WTC11 (cell line): Measurements from ENCODE around the gene SLC23A2. TPM values are rescaled to one million over a fixed set of nuclear protein-coding genes. Genes with fewer than 3 reads are reported as not detected.
A peak's percentile ranks its signal among the peaks of the same experiment; 100 is the strongest.
"Not testable (repeated sequence)": the region's sequence is repeated elsewhere in the genome, so short reads cannot be mapped to it uniquely, and the experiment has no call there.

Source experiments
- ATAC-seq: fragments of 200-7000 bp; cut with Tn5 transposase; 2 replicates; pipeline ENCODE4 v1.10.0; 2021; ENCODE audit warnings: mild to moderate bottlenecking, moderate library complexity
- CTCF ChIA-PET: fragments of 300-600 bp; sonication (Branson Sonifier 250); formaldehyde crosslinking; loops from one replicate; lab custom pipeline; 2021; ENCODE audit warnings: antibody characterized with exemption; lab: Charles Lee
- POLR2A ChIA-PET: fragments of 350-600 bp; sonication (Branson Sonifier 250); formaldehyde crosslinking; loops from one replicate; lab custom pipeline; 2021; ENCODE audit warnings: antibody characterized with exemption; lab: Charles Lee
- DNase-seq: peaks from one replicate; pipeline ENCODE4 v3.0.0; 2021; ENCODE audit warnings: low spot score
- H3K27ac Mint-ChIP-seq: 2 replicates; pipeline ENCODE4 v1.8.0; 2021; ENCODE audit warnings: mixed read lengths
- H3K27me3 Mint-ChIP-seq: 2 replicates; pipeline ENCODE4 v1.8.0; 2021; ENCODE audit warnings: low read depth, mild to moderate bottlenecking, moderate library complexity, mixed read lengths
- H3K36me3 Mint-ChIP-seq: 2 replicates; pipeline ENCODE4 v1.8.0; 2021; ENCODE audit warnings: mixed read lengths
- H3K4me1 Mint-ChIP-seq: 2 replicates; pipeline ENCODE4 v1.8.0; 2022; ENCODE audit warnings: mixed read lengths
- H3K4me3 Mint-ChIP-seq: 2 replicates; pipeline ENCODE4 v1.8.0; 2021; ENCODE audit warnings: mild to moderate bottlenecking, moderate library complexity, mixed read lengths
- H3K9me3 Mint-ChIP-seq: 2 replicates; pipeline ENCODE4 v1.8.0; 2021; ENCODE audit warnings: mixed read lengths
- ATF1 ChIP-seq: sonication (generic); formaldehyde crosslinking; IDR thresholded peaks from 2 replicates; pipeline ENCODE4 v1.8.1; 2023; ENCODE audit warnings: mild to moderate bottlenecking, moderate library complexity, missing genetic modification reagents
- ESRRA ChIP-seq: sonication (generic); formaldehyde crosslinking; IDR thresholded peaks from 2 replicates; pipeline ENCODE4 v1.8.1; 2022; ENCODE audit warnings: mild to moderate bottlenecking, missing genetic modification reagents, borderline replicate concordance
- ETV6 ChIP-seq: sonication (generic); formaldehyde crosslinking; IDR thresholded peaks from 2 replicates; pipeline ENCODE4 v1.8.1; 2022; ENCODE audit warnings: mild to moderate bottlenecking, missing genetic modification reagents
- FOXK1 ChIP-seq: sonication (generic); formaldehyde crosslinking; IDR thresholded peaks from 2 replicates; pipeline ENCODE4 v1.8.0; 2022; ENCODE audit warnings: mild to moderate bottlenecking, moderate library complexity, missing genetic modification reagents
- FOXP1 ChIP-seq: sonication (generic); formaldehyde crosslinking; IDR thresholded peaks from 2 replicates; pipeline ENCODE4 v1.8.0; 2022; ENCODE audit warnings: missing genetic modification reagents, mild to moderate bottlenecking, moderate library complexity, borderline replicate concordance
- GABPB1 ChIP-seq: sonication (generic); formaldehyde crosslinking; IDR thresholded peaks from 2 replicates; pipeline ENCODE4 v1.8.1; 2023; ENCODE audit warnings: mild to moderate bottlenecking, missing genetic modification reagents
- IRF2 ChIP-seq: sonication (generic); formaldehyde crosslinking; IDR thresholded peaks from 2 replicates; pipeline ENCODE4 v1.8.0; 2022; ENCODE audit warnings: low read depth, missing genetic modification reagents, borderline replicate concordance
- RORB ChIP-seq: fragments of 250-450 bp; sonication (Bioruptor Pico); IDR thresholded peaks from 2 replicates; pipeline ENCODE4 v1.9.0; 2021; ENCODE audit warnings: mild to moderate bottlenecking
- ZNF423 ChIP-seq: fragments of 250-450 bp; sonication (Bioruptor Pico); IDR thresholded peaks from 2 replicates; pipeline ENCODE4 v2.1.2; 2022; ENCODE audit warnings: mild to moderate bottlenecking, moderate library complexity
- total RNA-seq: library from RNA; stranded (reverse); gene quantifications from 3 replicates; pipeline ENCODE4 v1.2.3, GENCODE V29; 2021
- TF ChIP-seq, protein P1 (sequence below): sonication (generic); formaldehyde crosslinking; conservative IDR thresholded peaks from 2 replicates; pipeline ENCODE4 v1.8.1; 2023; ENCODE audit warnings: mild to moderate bottlenecking, low read depth, missing genetic modification reagents, moderate library complexity
- TF ChIP-seq, protein P2 (sequence below): sonication (generic); formaldehyde crosslinking; IDR thresholded peaks from 2 replicates; pipeline ENCODE4 v1.8.1; 2022; ENCODE audit warnings: low read depth, missing genetic modification reagents, borderline replicate concordance
- TF ChIP-seq, protein P3 (sequence below): sonication (generic); formaldehyde crosslinking; IDR thresholded peaks from 2 replicates; pipeline ENCODE4 v1.8.1; 2023; ENCODE audit warnings: mild to moderate bottlenecking, missing genetic modification reagents
- TF ChIP-seq, protein P4 (sequence below): fragments of 200-600 bp; IDR thresholded peaks from 2 replicates; pipeline ENCODE4 v1.8.0; 2022; ENCODE audit warnings: antibody characterized with exemption

The SLC23A2 gene
- total RNA-seq, 1 experiment from 2014 or later = 14.5 TPM

DNA sequence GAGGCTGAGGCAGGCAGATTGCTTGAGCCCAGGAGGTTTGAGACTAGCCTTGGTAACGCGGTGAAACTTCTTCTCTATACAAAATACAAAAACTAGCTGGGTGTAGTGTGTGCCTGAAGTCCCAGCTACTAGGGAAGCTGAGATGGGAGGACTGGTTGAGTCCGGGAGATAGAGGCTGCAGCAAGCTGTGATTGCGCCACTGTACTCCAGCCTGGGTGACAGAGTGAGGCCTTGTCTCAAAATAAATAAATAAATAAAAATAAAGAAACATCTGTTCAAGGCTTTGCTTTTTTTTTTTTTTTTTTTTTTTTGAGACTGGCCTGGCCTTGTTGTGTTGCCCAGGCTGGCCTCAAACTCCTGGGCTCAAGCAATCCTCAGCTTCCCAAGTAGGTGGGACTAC lies 23.7 kb upstream of the SLC23A2 start (continued):
- TF ChIP-seq, protein P1, sequence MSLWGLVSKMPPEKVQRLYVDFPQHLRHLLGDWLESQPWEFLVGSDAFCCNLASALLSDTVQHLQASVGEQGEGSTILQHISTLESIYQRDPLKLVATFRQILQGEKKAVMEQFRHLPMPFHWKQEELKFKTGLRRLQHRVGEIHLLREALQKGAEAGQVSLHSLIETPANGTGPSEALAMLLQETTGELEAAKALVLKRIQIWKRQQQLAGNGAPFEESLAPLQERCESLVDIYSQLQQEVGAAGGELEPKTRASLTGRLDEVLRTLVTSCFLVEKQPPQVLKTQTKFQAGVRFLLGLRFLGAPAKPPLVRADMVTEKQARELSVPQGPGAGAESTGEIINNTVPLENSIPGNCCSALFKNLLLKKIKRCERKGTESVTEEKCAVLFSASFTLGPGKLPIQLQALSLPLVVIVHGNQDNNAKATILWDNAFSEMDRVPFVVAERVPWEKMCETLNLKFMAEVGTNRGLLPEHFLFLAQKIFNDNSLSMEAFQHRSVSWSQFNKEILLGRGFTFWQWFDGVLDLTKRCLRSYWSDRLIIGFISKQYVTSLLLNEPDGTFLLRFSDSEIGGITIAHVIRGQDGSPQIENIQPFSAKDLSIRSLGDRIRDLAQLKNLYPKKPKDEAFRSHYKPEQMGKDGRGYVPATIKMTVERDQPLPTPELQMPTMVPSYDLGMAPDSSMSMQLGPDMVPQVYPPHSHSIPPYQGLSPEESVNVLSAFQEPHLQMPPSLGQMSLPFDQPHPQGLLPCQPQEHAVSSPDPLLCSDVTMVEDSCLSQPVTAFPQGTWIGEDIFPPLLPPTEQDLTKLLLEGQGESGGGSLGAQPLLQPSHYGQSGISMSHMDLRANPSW (CRISPR knock-in tag) = no peak

DNA sequence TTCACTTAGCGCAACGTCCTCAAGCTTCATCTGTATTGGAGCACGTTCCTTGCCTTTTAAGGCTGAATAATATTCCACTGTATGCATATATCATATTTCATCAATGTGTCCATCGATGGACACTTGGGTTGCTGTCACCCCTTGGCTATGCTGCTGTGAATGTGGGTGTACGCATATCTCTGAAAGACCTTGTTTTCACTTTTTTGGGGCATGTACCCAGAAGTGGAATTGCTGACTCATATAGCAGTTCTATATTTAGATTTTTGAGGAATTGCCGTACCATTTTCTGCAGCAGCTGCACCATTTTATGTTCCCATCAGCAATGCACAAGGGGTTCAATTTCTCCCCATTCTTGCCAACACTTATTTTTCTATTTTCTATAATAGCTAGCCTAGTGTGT lies 22.8 kb upstream of the SLC23A2 start:
- no peaks in the 10 kb centered on the region for H3K4me1 Mint-ChIP-seq
- peaks cover 3% of the 10 kb centered on the region; the same call in 1 of the 2 replicates for H3K36me3 Mint-ChIP-seq
- H3K27me3 Mint-ChIP-seq = no peaks in the 10 kb centered on the region
- H3K9me3 Mint-ChIP-seq = no peaks in the 10 kb centered on the region
- DNase-seq = no peak
- no peak for TF ChIP-seq FOXK1 (CRISPR knock-in tag)
- TF ChIP-seq, protein P2, sequence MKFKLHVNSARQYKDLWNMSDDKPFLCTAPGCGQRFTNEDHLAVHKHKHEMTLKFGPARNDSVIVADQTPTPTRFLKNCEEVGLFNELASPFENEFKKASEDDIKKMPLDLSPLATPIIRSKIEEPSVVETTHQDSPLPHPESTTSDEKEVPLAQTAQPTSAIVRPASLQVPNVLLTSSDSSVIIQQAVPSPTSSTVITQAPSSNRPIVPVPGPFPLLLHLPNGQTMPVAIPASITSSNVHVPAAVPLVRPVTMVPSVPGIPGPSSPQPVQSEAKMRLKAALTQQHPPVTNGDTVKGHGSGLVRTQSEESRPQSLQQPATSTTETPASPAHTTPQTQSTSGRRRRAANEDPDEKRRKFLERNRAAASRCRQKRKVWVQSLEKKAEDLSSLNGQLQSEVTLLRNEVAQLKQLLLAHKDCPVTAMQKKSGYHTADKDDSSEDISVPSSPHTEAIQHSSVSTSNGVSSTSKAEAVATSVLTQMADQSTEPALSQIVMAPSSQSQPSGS (CRISPR knock-in tag) = no peak
- TF ChIP-seq ETV6 (CRISPR knock-in tag) = no peak
- TF ChIP-seq, protein P3, sequence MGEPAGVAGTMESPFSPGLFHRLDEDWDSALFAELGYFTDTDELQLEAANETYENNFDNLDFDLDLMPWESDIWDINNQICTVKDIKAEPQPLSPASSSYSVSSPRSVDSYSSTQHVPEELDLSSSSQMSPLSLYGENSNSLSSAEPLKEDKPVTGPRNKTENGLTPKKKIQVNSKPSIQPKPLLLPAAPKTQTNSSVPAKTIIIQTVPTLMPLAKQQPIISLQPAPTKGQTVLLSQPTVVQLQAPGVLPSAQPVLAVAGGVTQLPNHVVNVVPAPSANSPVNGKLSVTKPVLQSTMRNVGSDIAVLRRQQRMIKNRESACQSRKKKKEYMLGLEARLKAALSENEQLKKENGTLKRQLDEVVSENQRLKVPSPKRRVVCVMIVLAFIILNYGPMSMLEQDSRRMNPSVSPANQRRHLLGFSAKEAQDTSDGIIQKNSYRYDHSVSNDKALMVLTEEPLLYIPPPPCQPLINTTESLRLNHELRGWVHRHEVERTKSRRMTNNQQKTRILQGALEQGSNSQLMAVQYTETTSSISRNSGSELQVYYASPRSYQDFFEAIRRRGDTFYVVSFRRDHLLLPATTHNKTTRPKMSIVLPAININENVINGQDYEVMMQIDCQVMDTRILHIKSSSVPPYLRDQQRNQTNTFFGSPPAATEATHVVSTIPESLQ (CRISPR knock-in tag) = no peak
- no peak for TF ChIP-seq FOXP1 (CRISPR knock-in tag)
- TF ChIP-seq, protein P4, sequence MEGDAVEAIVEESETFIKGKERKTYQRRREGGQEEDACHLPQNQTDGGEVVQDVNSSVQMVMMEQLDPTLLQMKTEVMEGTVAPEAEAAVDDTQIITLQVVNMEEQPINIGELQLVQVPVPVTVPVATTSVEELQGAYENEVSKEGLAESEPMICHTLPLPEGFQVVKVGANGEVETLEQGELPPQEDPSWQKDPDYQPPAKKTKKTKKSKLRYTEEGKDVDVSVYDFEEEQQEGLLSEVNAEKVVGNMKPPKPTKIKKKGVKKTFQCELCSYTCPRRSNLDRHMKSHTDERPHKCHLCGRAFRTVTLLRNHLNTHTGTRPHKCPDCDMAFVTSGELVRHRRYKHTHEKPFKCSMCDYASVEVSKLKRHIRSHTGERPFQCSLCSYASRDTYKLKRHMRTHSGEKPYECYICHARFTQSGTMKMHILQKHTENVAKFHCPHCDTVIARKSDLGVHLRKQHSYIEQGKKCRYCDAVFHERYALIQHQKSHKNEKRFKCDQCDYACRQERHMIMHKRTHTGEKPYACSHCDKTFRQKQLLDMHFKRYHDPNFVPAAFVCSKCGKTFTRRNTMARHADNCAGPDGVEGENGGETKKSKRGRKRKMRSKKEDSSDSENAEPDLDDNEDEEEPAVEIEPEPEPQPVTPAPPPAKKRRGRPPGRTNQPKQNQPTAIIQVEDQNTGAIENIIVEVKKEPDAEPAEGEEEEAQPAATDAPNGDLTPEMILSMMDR = no peak
- no peak for TF ChIP-seq ESRRA
- TF ChIP-seq ZNF423 (CRISPR knock-in tag) = no peak
- TF ChIP-seq ATF1 (CRISPR knock-in tag) = no peak
- no peak for TF ChIP-seq IRF2
- CTCF ChIA-PET = no interaction called here
- no peak overlapping the region for H3K4me3 Mint-ChIP-seq
- no peak for ATAC-seq
- POLR2A ChIA-PET = no interaction called here
- H3K27ac Mint-ChIP-seq = no peak overlapping the region

DNA sequence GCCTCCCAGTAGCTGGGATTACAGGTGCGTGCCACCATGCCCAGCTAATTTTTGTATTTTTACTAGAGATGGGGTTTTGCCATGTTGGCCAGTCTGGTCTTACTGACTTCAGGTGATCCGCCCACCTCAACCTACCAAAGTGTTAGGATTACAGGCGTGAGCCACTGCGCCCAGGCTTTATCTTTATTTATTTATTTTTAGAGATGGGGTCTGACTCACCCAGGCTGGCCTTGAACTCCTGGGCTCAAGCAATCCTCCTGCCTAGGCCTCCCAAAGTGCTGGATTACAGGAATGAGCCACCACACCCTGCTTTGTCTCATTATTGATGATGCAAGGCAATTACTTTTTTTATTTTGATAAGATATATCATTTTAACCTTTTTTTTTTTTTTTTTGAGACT lies 21.9 kb upstream of the SLC23A2 start:
- H3K27ac Mint-ChIP-seq, ATAC-seq, H3K9me3 Mint-ChIP-seq, H3K4me1 Mint-ChIP-seq, H3K36me3 Mint-ChIP-seq, POLR2A ChIA-PET, CTCF ChIA-PET, H3K4me3 Mint-ChIP-seq, H3K27me3 Mint-ChIP-seq, DNase-seq: not testable (repeated sequence)
- peak; percentile 42; the same call in 1 of the 2 replicates for TF ChIP-seq GABPB1 (CRISPR knock-in tag)

DNA sequence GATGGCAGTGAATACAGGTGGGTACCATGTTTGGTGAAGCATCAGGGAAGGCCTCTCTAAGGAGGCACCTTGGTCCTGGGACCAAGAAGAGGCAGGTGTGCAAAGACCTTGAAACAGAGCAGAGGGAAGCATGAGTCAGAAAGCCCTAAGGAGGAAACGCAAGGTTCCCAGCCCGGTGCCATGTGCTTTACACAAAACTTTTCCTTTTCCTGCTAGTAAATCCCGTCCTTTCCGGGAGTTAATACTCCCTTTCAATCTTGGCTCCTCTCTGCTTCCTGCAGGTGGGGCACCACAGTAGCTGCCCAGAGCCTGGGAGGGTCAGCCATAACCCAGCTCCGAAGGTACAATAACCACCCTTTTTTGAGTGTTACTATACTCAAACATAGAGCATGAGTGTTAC lies 19.4 kb upstream of the SLC23A2 start:
- ChIA-PET POLR2A (no interaction called here), CTCF (no interaction called here)
- no peak for DNase-seq
- Mint-ChIP-seq H3K4me1 (no peaks in the 10 kb centered on the region), H3K27ac (no peak overlapping the region), H3K4me3 (no peak overlapping the region), H3K9me3 (no peaks in the 10 kb centered on the region), H3K36me3 (no peaks in the 10 kb centered on the region), H3K27me3 (no peaks in the 10 kb centered on the region)
- no peak for TF ChIP-seq RORB (CRISPR knock-in tag)
- no peak for ATAC-seq
